KOPT-K1 (cell line): ENCODE measurements around the gene CASZ1.

Source experiments
- H3K27ac ChIP-seq: fragments of 200-600 bp; sonication (generic); 2 replicates; pipeline ENCODE4 v1.5.1; 2016; ENCODE audit warnings: antibody characterized with exemption, mild to moderate bottlenecking, low read depth, low read length; ENCODE audit not compliant: poor library complexity, severe bottlenecking
- H3K36me3 ChIP-seq: fragments of 200-600 bp; sonication (generic); 2 replicates; pipeline ENCODE4 v1.5.1; 2017; ENCODE audit warnings: antibody characterized with exemption, mild to moderate bottlenecking, low read length, moderate library complexity; ENCODE audit not compliant: insufficient read depth
- H3K9me3 ChIP-seq: fragments of 200-600 bp; sonication (generic); 2 replicates; pipeline ENCODE4 v1.5.1; 2017; ENCODE audit warnings: antibody characterized with exemption, low read length, mild to moderate bottlenecking; ENCODE audit not compliant: insufficient read depth, poor library complexity, severe bottlenecking

Gene CASZ1

GRCh38 chr1:10726355-10726754 is 70.1 kb downstream of the CASZ1 start:
- H3K36me3 ChIP-seq: no peaks in the 10 kb centered on the region
- no peaks in the 10 kb centered on the region for H3K9me3 ChIP-seq
- H3K27ac ChIP-seq: no peak overlapping the region

DNA sequence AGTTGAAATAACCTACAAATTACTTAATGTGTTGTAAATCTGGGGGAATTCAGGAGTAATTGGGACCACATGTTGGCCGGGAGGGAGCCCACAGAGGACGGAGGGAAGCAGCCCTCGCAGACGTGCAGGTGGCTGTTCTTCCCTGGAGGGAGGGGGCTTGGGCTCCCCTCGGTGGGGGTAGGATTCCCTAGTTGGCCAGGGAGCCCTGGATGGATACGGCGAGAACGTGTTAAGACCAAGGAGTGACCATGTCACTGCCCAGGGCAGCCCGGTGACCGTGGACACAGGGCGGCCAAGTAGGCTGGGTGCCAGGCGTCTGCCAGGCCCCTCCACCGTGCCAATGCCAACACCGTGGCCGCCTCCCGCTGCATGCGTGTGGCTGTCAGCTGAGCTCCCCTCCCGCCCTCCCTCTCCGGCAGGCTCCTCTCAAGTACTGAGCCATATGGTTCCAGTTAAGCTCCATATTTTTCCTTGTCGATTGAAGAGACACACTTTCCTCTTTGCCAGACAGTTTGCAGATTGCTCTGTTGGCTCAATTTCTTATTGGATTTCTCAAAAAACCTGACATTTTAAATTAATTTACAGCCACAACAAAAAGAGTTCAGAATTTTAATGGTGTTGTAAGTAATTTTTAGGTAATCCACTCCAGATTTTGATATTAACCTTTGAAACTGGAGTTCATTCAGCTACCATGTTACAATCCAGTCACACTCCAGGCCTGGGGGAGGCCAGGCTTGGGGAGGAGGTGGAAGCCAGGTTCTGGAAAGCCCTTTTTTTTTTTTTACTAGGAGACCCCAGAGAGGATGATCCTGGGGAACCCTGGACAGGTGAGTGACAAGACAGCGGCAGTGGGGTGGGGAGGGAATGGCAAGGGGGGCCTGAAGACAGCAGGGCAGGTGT is 71.2 kb downstream of the CASZ1 start:
- Histone ChIP-seq H3K9me3 (no peaks in the 10 kb centered on the region), H3K27ac (no peak overlapping the region), H3K36me3 (no peaks in the 10 kb centered on the region)

- Histone ChIP-seq H3K9me3 (no peaks in the 10 kb centered on the region), H3K27ac (no peak overlapping the region), H3K36me3 (no peaks in the 10 kb centered on the region)
Observed at GRCh38 chr1:10724511-10724910, 71.9 kb downstream of the CASZ1 start.

- H3K27ac ChIP-seq: no peak overlapping the region
Observed at GRCh38 chr1:10724052-10724494, 72.4 kb downstream of the CASZ1 start.

DNA sequence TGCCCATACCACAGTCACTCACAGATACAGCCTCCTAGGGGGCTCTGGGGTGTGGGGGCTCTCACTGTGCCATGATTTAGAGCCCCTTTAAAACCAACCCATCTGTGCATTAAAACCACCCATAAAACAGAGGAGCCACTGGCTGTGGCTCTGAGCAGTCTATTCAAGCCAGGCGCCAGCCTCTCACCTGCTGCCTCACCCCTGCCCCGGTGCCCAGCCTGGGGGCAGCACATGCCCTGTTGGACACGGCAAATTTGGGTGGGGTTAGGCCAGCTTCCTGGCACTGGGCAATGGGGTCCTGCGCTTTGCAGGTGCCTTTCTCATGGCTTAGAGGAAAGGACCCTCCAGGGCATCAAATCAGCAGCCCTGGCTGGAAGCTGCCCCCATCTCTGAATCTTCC is 73.1 kb downstream of the CASZ1 start:
- no peaks in the 10 kb centered on the region for H3K36me3 ChIP-seq
- no peaks in the 10 kb centered on the region for H3K9me3 ChIP-seq
- H3K27ac ChIP-seq: no peak overlapping the region

More at GRCh38 chr1:10724052-10724494, 72.4 kb downstream of the CASZ1 start:
- H3K9me3 ChIP-seq: no peaks in the 10 kb centered on the region
- no peaks in the 10 kb centered on the region for H3K36me3 ChIP-seq

GRCh38 chr1:10722803-10723202 is 73.6 kb downstream of the CASZ1 start:
- no peaks in the 10 kb centered on the region for H3K9me3 ChIP-seq
- no peak overlapping the region for H3K27ac ChIP-seq
- H3K36me3 ChIP-seq: no peaks in the 10 kb centered on the region

DNA sequence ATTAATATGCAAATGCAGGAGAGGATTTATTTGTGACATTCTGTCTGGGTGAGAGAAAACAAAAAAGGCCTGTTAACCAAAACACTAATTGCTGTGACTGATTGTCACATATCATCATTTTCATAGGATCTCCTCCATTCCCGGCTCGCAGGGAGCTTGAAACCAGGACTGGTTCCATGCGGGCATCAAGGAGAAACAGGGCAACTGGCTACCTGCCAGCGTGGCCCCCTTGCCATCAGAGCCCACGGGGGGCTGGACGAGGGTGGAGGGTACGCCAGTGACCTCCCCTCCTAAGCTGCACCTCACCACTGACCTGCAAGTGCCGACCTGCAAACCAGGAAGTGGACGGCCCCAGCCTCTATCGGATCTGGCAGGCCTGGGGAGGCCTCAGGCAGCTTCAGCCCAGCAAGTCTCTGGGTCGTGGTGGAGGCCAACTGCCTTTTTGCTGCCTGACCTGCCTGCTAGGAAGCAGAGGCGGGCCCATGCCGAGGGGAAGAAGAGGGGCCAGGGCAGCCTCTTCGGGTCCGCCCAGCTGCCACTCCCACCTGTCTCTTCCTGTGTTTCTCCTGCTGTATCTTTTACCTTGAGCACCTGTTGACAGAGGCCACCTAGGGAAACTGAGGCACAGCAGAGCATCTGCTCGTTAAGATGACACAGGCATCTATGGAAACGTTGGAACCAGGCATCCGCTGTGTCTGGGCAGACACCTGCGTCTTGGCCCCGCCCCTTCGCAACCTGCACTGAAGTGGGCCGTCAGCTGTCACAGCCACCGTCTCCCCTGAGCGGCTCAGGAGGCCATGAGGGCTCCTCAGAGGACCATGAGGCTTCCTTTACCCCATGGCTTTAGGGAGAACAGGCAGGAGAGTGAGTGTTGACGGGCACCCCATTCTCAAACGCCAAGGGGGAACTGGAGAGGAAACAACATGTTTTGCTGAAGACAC is 74.8 kb downstream of the CASZ1 start:
- H3K9me3 ChIP-seq: no peaks in the 10 kb centered on the region
- no peaks in the 10 kb centered on the region for H3K36me3 ChIP-seq
- H3K27ac ChIP-seq: no peak overlapping the region

- Histone ChIP-seq H3K36me3 (no peaks in the 10 kb centered on the region), H3K9me3 (no peaks in the 10 kb centered on the region), H3K27ac (no peak overlapping the region)
Observed at GRCh38 chr1:10720635-10721034, 75.8 kb downstream of the CASZ1 start.

- no peaks in the 10 kb centered on the region for H3K36me3 ChIP-seq
- no peak overlapping the region for H3K27ac ChIP-seq
- no peaks in the 10 kb centered on the region for H3K9me3 ChIP-seq
Observed at GRCh38 chr1:10718083-10718415, 78.4 kb downstream of the CASZ1 start.

GRCh38 chr1:10717296-10718082 is 79.0 kb downstream of the CASZ1 start:
- Histone ChIP-seq H3K9me3 (no peaks in the 10 kb centered on the region), H3K27ac (no peak overlapping the region), H3K36me3 (no peaks in the 10 kb centered on the region)

DNA sequence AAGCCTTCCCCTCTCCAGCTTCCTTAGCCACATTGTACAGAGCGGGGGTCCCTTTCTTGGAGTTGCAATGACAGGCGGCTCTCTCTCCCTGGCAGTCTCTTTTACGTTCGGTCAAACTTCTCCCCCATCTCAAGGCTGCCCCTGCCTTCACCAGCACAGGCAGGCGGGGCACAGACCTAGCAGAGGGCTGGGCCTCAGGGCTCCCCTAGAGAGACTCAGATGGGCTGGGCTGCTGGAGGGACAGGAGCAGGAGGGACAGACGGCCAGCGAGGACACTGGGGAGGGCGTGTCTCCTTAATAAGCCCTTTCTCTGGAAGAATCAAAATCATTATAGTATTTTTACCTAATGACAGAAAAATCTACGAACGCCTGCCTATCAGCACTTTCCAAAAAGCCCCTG is 79.6 kb downstream of the CASZ1 start:
- Histone ChIP-seq H3K9me3 (no peaks in the 10 kb centered on the region), H3K36me3 (no peaks in the 10 kb centered on the region), H3K27ac (no peak overlapping the region)

DNA sequence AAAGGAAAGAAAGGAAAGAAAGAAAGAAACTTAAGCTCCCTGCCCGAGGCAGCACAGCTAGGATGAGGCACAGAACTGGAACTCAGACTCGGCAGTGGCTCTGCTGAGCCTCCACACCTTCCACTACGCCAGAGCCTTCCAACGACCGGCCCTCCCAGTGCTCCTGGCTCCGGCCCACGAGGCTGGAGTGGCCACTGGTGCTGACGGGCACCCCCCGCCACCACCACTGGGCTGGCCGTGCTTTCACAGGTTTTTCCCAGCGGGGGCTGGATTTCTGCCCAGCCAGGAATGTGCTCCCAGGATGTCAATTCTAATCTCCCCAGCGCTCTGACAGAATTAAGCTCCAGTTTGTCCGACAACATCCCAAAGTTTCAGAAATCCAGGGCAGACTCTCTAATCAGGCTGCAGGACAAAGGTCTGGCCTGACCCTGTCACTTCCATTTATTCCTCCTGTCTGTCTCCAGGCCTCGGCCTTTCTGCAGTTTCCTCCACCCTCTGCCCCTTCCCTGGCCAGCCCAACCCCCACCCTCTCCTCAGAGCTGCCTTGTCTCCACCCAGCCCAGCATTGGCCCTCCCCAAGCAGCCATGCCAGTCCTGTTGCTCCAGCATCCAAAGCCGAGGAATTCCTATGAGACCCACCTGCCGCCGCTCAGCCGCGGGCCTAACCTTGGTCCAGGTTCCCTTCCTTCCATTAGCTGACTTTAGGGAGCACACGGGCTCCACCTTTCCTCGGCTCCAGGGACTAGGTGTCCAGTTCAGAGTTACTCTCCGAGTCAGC is 81.9 kb downstream of the CASZ1 start:
- no peaks in the 10 kb centered on the region for H3K9me3 ChIP-seq
- no peak overlapping the region for H3K27ac ChIP-seq
- no peaks in the 10 kb centered on the region for H3K36me3 ChIP-seq

DNA sequence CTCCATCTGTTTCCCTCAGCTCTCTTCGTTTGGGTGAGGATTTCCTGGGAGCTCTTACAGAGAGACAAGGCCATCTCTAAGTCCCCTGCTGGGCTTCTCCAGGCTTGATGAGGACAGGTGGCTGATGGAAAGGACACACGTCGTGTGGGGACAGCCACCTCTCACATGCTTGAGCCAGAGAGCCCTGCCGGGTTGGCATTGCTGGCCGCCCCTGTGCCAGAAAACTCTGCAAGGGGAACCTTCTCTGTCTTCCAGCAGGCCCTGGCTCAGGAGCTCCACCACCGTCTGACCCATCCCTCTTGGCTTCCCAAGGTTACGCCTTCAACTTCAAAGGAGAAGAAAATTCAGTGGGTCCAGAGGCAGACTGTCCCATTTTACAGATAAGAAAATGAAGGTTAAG is 82.8 kb downstream of the CASZ1 start:
- H3K27ac ChIP-seq: no peak overlapping the region
- H3K36me3 ChIP-seq: no peaks in the 10 kb centered on the region
- H3K9me3 ChIP-seq: no peaks in the 10 kb centered on the region
